Pancreas (tissue), 10 donors: ENCODE measurements around the gene SLC9C2. TPM values are rescaled to one million over a fixed set of nuclear protein-coding genes. Genes with fewer than 3 reads are reported as not detected.
"Not testable (repeated sequence)": the region's sequence is repeated elsewhere in the genome, so short reads cannot be mapped to it uniquely, and the experiment has no call there.

ENCODE experiments used
- ATAC-seq, 4 donors: fragments of 200-7000 bp; cut with Tn5 transposase; one replicate each; pipeline versions ENCODE4 v1.8.0 to v1.9.1; 2020; ENCODE audit warnings: mild to moderate bottlenecking in 4 of 4, moderate library complexity in 4 of 4
- DNase-seq, 6 donors: peaks; one replicate each; pipeline ENCODE4 v3.0.0-alpha.2; 2020
- FAIRE-seq: peaks from 2 replicates; lab custom pipeline; 2012; peaks lifted over from hg19 to GRCh38; lab: Jason Lieb, UNC
- H3K27ac ChIP-seq, 4 donors: fragments of 200-600 bp; sonication (generic); 1 replicate in 3 of 4; 2 replicates in 1 of 4; pipeline versions ENCODE4 v1.5.0 to v1.8.0; 2020
- H3K27me3 ChIP-seq, 4 donors: fragments of 200-600 bp; one replicate each; pipeline ENCODE4 v1.8.0; 2021
- H3K36me3 ChIP-seq, 3 donors: fragments of 200-600 bp; sonication (generic) in 1 of 3; one replicate each; pipeline versions ENCODE4 v1.5.0 to v1.8.0; 2020 to 2021
- H3K4me1 ChIP-seq, 3 donors: fragments of 200-600 bp; one replicate each; pipeline ENCODE4 v1.8.0; 2021
- H3K4me3 ChIP-seq, 4 donors: fragments of 200-600 bp; sonication (generic) in 2 of 4; one replicate each; pipeline versions ENCODE4 v1.5.0 to v1.8.0; 2020 to 2021
- H3K9me3 ChIP-seq, 4 donors: fragments of 200-600 bp; one replicate each; pipeline ENCODE4 v1.8.0; 2021
- WGBS, 2 donors: extraction: QIAGEN DNeasy Blood & Tissue Kit; methylation state at CpG; one replicate each; pipeline ENCODE4 v1.1.7; 2013; 5-methylcytosine and 5-hydroxymethylcytosine counted together
- intact Hi-C, 3 donors: fragments of 100-400 bp; cut with DNase I; formaldehyde crosslinking; loops; one replicate each; pipeline versions ENCODE4 v1.11.1 to v1.14.2; 2022
- polyA plus RNA-seq, 2 donors: library from polyadenylated mRNA; stranded (reverse); fragments of 200-250 nt; gene quantifications; one replicate each; pipeline ENCODE4 v1.2.3, GENCODE V29; 2013
- total RNA-seq, 6 donors: library from RNA; stranded (reverse); fragmentation: NEBNext Ultra II Directional in 4 of 6; extraction: Animal tissue kit (Norgen Biotek cat#: 25700) in 4 of 6; gene quantifications; one replicate each; pipeline versions ENCODE4 v1.2.1 to v1.2.4, GENCODE V29; 2021 to 2023
- TF ChIP-seq, protein P1 (sequence below), 4 donors: fragments of 200-600 bp; sonication (generic) in 3 of 4; IDR thresholded peaks; one replicate each; pipeline versions ENCODE4 v1.5.0 to v1.8.0; 2021; ENCODE audit warnings: antibody characterized with exemption in 4 of 4
- donor health status: healthy with polysubstance abuse.
- donor health status: DM: no; HTN: no; CAD: no; lungs with moderate emphysema.
- donor health status: DM: no; HTN: no; CAD: no.
- donor health status: control.
- donor health status: control.
- donor health status: Bipolar disorder and iron deficiency.
- donor health status: DM: yes; HTN: yes; CAD: no.
- donor health status: DM: no; HTN: no; CAD: no.
- donor health status: DM: no; HTN: no; CAD: no.
- donor health status: DM: yes; HTN: yes; CAD: no.

The SLC9C2 gene, protein sequence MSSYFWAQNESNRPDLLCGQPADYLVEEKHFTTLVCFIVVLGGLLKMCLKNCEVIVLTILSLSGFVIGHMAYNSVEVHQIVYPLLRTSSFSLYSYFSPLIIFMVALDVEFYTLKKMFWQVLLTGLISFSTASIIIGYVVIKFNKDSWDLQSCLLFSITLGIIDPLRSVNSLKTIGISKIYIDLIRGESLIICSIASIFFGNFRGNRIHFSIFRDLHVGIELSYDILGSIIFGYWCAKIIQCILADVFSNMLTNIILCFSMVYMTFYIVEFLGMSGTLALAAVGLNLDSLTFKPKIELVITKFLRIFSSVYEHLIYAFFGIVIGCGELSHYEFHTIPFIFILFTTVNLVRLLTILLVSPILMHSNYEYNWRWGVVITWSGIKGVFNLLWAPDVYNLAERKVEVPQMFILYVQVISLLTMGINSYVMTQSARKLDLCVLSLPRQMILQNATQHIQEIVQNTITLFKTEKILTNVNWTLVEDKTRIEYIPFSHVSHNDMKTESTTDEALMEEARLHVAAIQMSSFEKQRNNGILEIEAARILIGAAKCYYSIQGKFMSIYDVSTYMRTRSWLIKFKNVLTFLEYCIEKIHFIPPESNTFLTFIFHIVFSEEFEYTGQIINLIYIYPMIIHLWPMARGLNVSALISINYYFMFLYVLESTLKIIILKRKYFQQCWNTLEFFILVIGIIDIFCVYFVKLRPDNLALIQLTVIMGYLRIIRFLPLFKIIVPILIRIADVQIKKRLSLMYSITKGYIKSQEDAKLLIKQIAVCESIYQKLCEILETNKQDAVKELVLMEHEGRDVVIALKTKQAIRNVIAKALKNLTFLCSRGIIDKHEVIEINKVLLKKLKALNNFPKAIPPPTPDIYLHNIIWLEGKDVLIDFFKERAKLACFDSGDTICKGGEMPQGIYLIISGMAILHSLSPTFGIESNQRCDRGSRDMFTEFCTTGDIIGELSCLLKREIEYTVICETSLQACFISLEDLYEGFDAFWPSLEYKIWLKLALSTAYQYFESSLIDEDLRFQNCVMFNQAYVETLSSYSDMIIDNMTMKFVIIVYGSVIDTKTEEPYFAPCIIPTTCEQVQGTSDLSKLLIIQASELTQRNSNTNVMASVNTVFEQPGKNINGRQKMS
- under 1 TPM in 4 of 6 donors, not detected in 2; 0.06 to 0.28 (median 0.18) TPM for total RNA-seq
- under 1 TPM in 1 of 2 donors, not detected in 1; 0.16 TPM for polyA plus RNA-seq

GRCh38 chr1:173603056-173603591 is at the start of gene SLC9C2:
Gene SLC9C2, minus strand, starts transcription at chr1:173603072. Its CDS starts 1,296 bp downstream, at chr1:173601776.
- 8 to 10% methylated on average over 5 of the region's 5 CpGs for WGBS, 2 donors
- TF ChIP-seq, protein P1, sequence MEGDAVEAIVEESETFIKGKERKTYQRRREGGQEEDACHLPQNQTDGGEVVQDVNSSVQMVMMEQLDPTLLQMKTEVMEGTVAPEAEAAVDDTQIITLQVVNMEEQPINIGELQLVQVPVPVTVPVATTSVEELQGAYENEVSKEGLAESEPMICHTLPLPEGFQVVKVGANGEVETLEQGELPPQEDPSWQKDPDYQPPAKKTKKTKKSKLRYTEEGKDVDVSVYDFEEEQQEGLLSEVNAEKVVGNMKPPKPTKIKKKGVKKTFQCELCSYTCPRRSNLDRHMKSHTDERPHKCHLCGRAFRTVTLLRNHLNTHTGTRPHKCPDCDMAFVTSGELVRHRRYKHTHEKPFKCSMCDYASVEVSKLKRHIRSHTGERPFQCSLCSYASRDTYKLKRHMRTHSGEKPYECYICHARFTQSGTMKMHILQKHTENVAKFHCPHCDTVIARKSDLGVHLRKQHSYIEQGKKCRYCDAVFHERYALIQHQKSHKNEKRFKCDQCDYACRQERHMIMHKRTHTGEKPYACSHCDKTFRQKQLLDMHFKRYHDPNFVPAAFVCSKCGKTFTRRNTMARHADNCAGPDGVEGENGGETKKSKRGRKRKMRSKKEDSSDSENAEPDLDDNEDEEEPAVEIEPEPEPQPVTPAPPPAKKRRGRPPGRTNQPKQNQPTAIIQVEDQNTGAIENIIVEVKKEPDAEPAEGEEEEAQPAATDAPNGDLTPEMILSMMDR (IDR thresholded peaks at IDR 0.05), result no peak
- H3K36me3 ChIP-seq, result no peaks in the 10 kb centered on the region
- no peaks in the 10 kb centered on the region for H3K4me1 ChIP-seq
- H3K27ac ChIP-seq, result peak within 1 kb of the TSS; percentile 52 to 75 (median 62)
- DNase-seq, result peak in 4 of 6 donors; percentile 40 to 61 (median 44)
- peak within 1 kb of the TSS in 3 of 4 donors; percentile 6 to 43 (median 31) for H3K4me3 ChIP-seq
- FAIRE-seq, result no peak
- peak; percentile 93 to 98 (median 95) for ATAC-seq
- no peaks in the 10 kb centered on the region for H3K9me3 ChIP-seq
- no peaks in the 10 kb centered on the region for H3K27me3 ChIP-seq
- intact Hi-C loops, result no loop called here

- DNase-seq (no peak), ATAC-seq (no peak), FAIRE-seq (no peak)
- H3K27ac ChIP-seq, result no peak overlapping the region
- H3K4me3 ChIP-seq, result no peak overlapping the region
- no peaks in the 10 kb centered on the region for H3K36me3 ChIP-seq
- H3K4me1 ChIP-seq, result no peaks in the 10 kb centered on the region
- no peaks in the 10 kb centered on the region for H3K9me3 ChIP-seq
- TF ChIP-seq, protein P1 (IDR thresholded peaks at IDR 0.05), result no peak
- no peaks in the 10 kb centered on the region for H3K27me3 ChIP-seq
- intact Hi-C loops, result no loop called here
Measured at GRCh38 chr1:173648880-173649605, 46.2 kb upstream of the SLC9C2 start.

GRCh38 chr1:173646656-173647055 is 43.8 kb upstream of the SLC9C2 start:
- Histone ChIP-seq H3K4me1 (no peaks in the 10 kb centered on the region), H3K36me3 (no peaks in the 10 kb centered on the region), H3K27me3 (no peaks in the 10 kb centered on the region), H3K4me3 (no peak overlapping the region), H3K9me3 (no peaks in the 10 kb centered on the region), H3K27ac (no peak overlapping the region)
- FAIRE-seq (no peak), ATAC-seq (no peak), DNase-seq (no peak)
- TF ChIP-seq, protein P1 (IDR thresholded peaks at IDR 0.05), result no peak
- 63 to 67% methylated on average over 3 of the region's 3 CpGs for WGBS, 2 donors
- intact Hi-C loops, result no loop called here

- FAIRE-seq, result not testable (repeated sequence)
Measured at GRCh38 chr1:173642450-173643139, 39.7 kb upstream of the SLC9C2 start.

More at GRCh38 chr1:173642450-173643139, 39.7 kb upstream of the SLC9C2 start:
- H3K9me3 ChIP-seq, H3K27me3 ChIP-seq, H3K4me1 ChIP-seq, H3K27ac ChIP-seq, ATAC-seq, intact Hi-C loops, H3K36me3 ChIP-seq, H3K4me3 ChIP-seq, DNase-seq: not testable (repeated sequence)
- WGBS, 2 donors, result 94% methylated on average over 4 of the region's 4 CpGs
